ENCODE results near the gene GPR55. TPM values are rescaled to one million over a fixed set of nuclear protein-coding genes. Genes with fewer than 3 reads are reported as not detected.

The GPR55 gene
- total and polyA plus RNA-seq, 2 of the 8 experiments (the other 6 are each of a cell fraction or from before 2014, with no cell fraction given): not detected

- Histone ChIP-seq H2BK20ac (ENCODE audit: low read length) (no peak overlapping the region), H2AFZ (ENCODE audit: low read length) (no peak overlapping the region), H2BK12ac (ENCODE audit: low read depth, low read length) (no peak overlapping the region), H4K5ac (ENCODE audit: insufficient read length, low read depth, low read length) (no peak overlapping the region), H3K18ac (ENCODE audit: extremely low read depth, low read length) (no peak overlapping the region), H3K4ac (replicated peaks; ENCODE audit: insufficient read length, low read depth, low read length) (no peak overlapping the region), H4K20me1 (replicated peaks in 1 of 2; ENCODE audit: control insufficient read depth in 1 of 2, insufficient read depth in 2 of 2, low read length in 2 of 2) (no peaks in the 10 kb centered on the region), H3K79me1 (ENCODE audit: low read depth, low read length) (no peaks in the 10 kb centered on the region), H4K8ac (ENCODE audit: extremely low read depth, insufficient read depth, low read length) (no peak overlapping the region), H3K23ac (ENCODE audit: insufficient read length) (no peak overlapping the region), H3K9ac (replicated peaks in 1 of 4; ENCODE audit: extremely low read depth in 1 of 4, low read depth in 3 of 4, low read length in 3 of 4) (no peak overlapping the region), H4K91ac (replicated peaks; ENCODE audit: insufficient read length, low read length) (no peak overlapping the region), H3K27me3 (replicated peaks in 1 of 4; ENCODE audit: control insufficient read depth in 3 of 4, extremely low read depth in 1 of 4, insufficient read depth in 3 of 4, low read length in 3 of 4) (no peaks in the 10 kb centered on the region), H3K36me3 (ENCODE audit: control insufficient read depth in 2 of 4, insufficient read depth in 4 of 4, low read length in 3 of 4) (no peaks in the 10 kb centered on the region), H3K9me3 (ENCODE audit: insufficient read depth in 2 of 2, low read depth in 1 of 2, low read length in 1 of 2) (no peaks in the 10 kb centered on the region), H3K4me2 (ENCODE audit: insufficient read depth in 1 of 2, low read depth in 2 of 2, low read length in 2 of 2) (no peak overlapping the region), H2BK120ac (replicated peaks; ENCODE audit: low read depth, low read length) (no peak overlapping the region), H3K27ac (ENCODE audit: low read depth, low read length) (no peak overlapping the region), H3K4me3 (ENCODE audit: extremely low read depth in 1 of 4, insufficient read depth in 2 of 4, low read depth in 3 of 4, low read length in 4 of 4) (no peak overlapping the region), H3K56ac (replicated peaks; ENCODE audit: insufficient read length, low read depth, low read length) (no peak overlapping the region), H2BK15ac (ENCODE audit: low read length) (no peak overlapping the region), H3K23me2 (ENCODE audit: low read depth, low read length) (no peaks in the 10 kb centered on the region), H3K4me1 (replicated peaks in 1 of 4; ENCODE audit: control insufficient read depth in 3 of 4, insufficient read depth in 4 of 4, low read length in 3 of 4) (no peaks in the 10 kb centered on the region; a peak in 1 of 7 replicates), H2BK5ac (ENCODE audit: low read depth, low read length) (no peak overlapping the region), H3K14ac (ENCODE audit: insufficient read length) (no peak overlapping the region), H3K79me2 (ENCODE audit: control insufficient read depth in 1 of 2, insufficient read depth in 2 of 2, low read length in 2 of 2) (no peaks in the 10 kb centered on the region), H2AK5ac (ENCODE audit: low read depth, low read length) (no peak overlapping the region)
- 80% methylated on average over 14 of the region's 14 CpGs; no CpG with 5 or more reads in 1 of the 2 experiments for WGBS, 2 experiments (ENCODE audit: extremely low coverage in 1 of 2, insufficient coverage in 1 of 2, insufficient read length in 1 of 2, insufficient replicate concordance in 2 of 2, low coverage in 1 of 2, low lambda C conversion rate in 2 of 2, missing lambda C conversion rate in 1 of 2)
- ChIA-PET POLR2A (ENCODE audit: partially characterized antibody) (interaction anchor here (2.0 kb wide), 1 partner anchor 14 kb away, joined by 4 read pairs; no protein-coding TSS in a partner anchor), CTCF (ENCODE audit: partially characterized antibody) (interaction anchor here (0.6 to 7.1 kb wide), 9 partner anchors 9 to 188 kb away, joined by 3 to 49 read pairs (median 4); partner anchors contain the start of gene GPR55)
- TF ChIP-seq MAFK (IDR thresholded peaks at IDR 0.05; ENCODE audit: low read depth, low read length) (no peak), RNF2 (IDR thresholded peaks at IDR 0.05; ENCODE audit: borderline replicate concordance, low read depth, low read length, missing control alignments, poor library complexity, severe bottlenecking) (no peak), SUZ12 (IDR thresholded peaks at IDR 0.05; ENCODE audit: low read length) (no peak), TCF12 (IDR thresholded peaks at IDR 0.05; ENCODE audit: low read depth, low read length) (no peak)
- no peak for FAIRE-seq
- peak in 1 of 2 experiments; percentile 30 for DNase-seq (ENCODE audit: low read depth in 1 of 2, low spot score in 2 of 2)
Measured at GRCh38 chr2:230941202-230942180, 16.4 kb upstream of the GPR55 start.

All from H1 (cell line).